Endothelial cell of hepatic sinusoid (primary cell): Measurements from ENCODE around the gene FAM216B.
"Not testable (repeated sequence)": the region's sequence is repeated elsewhere in the genome, so short reads cannot be mapped to it uniquely, and the experiment has no call there.

Experiments
- in situ Hi-C: cut with HindIII; loops from 2 replicates; pipeline ENCODE4 v1.10.0; 2017; ENCODE audit warnings: low sequenced_read_pairs

FAM216B gene

DNA sequence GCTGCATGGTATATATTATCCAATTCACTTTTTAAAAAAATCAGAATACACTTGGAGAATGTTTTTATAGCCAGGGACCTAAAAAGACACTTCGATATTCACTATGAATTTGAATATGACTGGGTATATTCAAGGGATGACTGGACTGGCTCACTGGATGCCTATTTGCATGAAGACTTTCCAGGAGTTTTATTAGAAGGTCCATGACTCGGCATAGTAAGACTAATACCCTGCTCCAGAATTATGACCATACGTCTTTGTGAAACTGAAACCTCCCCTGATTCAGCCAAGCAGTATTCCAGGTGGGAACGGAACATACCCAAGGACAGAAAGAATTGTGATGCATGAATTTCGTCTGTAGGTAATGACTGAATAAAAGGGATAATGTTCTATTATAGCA is 3.9 kb upstream of the FAM216B start:
- in situ Hi-C loops = no loop called here

DNA sequence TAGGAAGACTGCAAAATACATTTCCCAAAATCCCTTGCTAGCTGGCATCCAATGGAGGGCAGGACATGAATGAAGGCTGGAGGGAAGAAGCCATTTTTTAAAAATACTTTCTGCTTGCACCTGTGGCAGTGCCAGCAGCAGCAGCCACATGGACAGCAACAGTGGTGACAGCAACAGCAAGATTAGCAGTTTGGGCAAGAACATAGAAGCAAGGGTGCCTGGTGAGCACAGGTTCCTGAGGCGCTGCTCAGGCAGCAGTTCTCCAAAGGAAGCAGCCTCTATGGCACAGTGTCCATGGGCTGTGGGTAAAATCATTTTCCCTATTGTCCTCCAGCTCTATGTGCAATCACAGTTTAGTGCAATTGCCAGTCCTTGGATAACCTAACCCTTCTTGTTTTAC is 1.3 kb upstream of the FAM216B start:
- in situ Hi-C loops = no loop called here

DNA sequence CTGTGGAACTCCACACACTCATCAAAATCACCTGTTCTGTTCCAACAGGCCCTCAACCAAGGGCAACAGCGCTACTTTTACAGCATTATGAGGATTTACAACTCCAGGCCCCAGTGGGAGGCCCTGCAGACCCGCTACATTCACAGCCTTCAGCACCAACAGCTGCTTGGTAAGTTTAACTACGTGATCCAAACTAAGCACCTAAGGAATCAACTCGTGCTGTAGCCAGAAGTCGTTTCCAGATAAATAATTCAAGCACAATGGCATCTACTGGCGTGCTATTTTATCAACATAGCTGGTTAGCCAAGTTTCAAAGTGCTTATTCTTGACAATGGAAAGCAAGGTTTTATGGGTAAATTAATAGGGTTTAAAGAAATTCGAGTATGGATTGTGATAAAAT is 5.3 kb downstream of the FAM216B start:
- in situ Hi-C loops = no loop called here

DNA sequence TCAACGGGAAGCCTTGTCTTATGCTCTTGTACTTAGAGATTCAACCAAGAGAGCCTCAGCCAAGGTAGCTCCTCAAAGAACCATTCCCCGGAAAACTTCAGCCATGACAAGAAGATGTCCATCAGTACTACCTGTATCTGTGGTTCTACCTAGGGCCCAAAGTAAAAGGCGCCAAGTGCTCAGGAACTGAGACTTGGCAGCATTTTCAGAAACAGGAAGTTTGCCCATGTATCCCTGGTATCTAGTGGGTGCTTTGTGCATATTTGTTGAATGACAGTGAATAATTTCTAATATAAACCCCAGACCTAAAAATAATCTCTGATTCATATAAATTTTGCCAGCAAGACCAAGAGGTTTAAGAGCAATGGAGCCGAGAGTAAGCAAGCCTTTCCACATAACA is 7.2 kb downstream of the FAM216B start:
- in situ Hi-C loops = no loop called here

DNA sequence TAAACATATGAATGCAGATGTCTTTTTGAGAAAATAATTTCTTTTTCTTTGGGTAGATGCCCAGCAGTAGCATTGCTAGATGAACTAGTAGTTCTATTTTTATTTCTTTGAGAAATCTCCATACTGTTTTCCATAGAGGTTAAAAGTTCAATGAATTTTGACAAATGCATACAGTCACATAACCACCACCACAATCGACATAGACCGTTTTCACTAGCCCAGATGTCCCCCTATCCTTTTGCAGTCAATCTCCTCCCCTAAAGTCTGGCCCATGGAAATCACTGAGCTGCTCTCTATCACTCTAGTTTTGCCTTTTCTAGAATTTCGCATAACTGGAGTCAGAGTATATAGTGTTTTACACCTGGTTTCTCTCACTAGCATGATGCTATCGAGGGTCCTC is 10.8 kb downstream of the FAM216B start:
- in situ Hi-C loops = no loop called here

DNA sequence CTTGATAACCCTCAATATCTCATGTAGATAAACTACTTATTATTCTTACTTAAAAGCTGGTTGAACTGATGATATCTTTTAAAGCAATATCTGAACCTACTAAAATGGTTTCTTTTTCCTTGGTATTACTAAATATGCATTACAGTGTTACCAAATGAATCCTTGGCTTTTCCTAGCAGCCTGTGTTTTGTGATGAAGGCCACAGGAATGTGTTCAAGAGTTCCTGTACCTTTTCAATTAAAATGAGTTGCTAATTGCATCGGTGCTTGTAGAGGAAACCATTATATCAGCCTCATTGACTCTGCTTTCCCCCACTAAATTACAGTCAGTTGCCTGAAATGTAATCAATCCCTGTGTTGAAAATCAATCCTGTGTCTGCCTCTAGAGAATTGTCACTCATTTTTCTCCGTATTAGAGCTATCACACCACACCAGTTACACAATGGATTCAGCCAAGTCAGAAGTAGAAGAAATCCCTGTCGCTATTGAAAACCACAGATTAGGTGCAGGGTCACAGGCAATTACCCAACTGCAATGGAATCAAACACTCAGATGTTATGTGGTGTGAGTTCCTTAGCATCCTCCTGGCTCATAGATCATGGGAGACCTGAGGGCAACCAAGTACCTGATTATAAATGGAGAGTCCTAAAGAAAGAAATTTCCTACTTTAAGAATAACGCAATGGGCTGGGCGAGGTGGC is 13.3 kb downstream of the FAM216B start:
- in situ Hi-C loops = no loop called here

DNA sequence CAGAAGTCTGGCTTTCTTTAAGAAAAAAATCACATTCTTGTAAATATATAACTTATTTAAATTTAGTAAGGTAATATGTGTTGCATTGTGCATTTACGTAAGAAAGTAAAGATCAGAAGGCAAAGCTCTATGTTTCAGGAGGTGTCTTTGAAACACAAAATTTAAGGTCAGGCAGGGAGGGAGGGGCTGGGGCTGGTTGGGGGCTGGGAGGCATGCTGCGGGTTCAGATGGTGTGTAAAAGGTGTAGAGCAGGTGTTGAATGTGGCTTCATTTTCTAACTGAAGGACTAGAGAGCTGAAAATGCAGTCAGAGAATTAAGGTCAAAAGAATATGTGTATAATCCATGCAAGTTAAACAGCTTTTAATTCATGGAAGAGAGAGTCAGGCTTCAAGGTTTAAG is 14.3 kb downstream of the FAM216B start:
- in situ Hi-C loops = no loop called here

DNA sequence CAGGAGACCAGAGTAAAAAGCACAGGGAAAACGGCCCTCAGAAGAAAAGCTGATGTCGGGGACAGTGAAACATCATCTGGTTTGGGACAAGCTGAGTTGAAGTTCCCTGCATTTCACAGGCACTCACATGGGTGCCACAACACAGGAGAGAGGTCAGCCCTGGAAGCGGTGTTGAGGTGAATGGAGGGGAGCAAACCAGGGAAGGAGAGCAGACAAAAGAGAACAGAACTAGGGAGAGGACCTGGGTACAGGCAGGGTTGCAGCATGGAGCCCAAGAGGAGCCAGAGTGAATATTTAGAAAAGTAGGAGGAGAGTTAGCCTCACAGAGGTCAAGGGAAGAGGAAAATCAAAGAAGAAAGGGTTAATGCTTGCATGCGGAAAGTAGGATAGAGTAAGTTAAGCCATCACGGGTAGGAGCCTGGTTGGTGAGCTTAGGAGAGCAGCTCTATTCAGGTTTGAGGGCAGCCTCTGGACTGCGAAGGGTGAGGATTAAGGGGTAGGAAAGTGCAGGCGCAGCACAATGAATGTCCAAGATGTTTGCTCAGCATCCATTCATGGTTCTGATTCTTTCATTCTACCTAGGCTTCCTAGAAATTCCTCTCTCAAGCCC is 15.5 kb downstream of the FAM216B start:
- in situ Hi-C loops = no loop called here

DNA sequence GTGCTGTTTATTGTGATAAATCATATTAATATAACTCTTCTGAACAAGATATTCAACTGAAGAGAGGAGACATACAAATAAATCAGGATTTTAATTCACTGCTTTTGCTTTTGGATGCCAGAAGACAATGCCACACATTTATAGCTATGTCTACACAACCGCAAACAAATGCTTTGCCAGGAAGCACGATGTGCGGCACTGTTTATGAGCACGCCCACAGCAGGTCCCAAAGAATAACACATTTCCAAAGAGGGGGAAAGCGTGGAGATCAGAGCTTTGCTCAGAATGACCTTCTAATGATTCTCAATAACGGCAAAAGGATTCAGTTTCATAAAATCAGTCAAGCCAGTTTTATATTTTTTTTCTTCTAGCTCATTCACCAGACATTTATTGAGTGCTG is 16.7 kb downstream of the FAM216B start:
- in situ Hi-C loops = no loop called here

DNA sequence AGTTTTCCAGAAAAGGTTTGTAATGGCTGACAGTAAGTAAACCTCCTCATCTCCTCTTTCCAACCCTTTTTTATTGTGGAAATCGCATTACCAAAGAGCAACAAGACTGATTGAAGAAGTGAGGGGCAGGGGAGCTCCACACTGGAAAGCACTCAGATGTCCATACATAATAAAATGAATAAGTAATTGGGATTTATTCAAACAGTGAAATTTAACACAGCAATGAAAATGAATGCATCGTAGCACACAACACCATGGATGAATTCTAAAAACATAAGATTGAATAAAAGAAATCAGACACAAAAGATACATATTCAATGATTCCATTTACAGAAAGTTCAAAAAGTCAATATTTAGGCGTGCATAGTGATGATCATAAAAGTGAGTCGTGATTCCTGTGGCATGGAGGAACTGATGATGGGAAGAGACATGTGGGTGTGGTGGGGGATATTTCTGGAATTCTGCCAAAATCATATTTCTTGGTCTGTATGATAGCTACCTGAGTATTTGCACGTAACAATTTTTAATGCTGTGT is 18.8 kb downstream of the FAM216B start:
- in situ Hi-C loops = loop anchor here (5.0 kb wide), 1 partner anchor 63 kb away; no protein-coding TSS in a partner anchor

DNA sequence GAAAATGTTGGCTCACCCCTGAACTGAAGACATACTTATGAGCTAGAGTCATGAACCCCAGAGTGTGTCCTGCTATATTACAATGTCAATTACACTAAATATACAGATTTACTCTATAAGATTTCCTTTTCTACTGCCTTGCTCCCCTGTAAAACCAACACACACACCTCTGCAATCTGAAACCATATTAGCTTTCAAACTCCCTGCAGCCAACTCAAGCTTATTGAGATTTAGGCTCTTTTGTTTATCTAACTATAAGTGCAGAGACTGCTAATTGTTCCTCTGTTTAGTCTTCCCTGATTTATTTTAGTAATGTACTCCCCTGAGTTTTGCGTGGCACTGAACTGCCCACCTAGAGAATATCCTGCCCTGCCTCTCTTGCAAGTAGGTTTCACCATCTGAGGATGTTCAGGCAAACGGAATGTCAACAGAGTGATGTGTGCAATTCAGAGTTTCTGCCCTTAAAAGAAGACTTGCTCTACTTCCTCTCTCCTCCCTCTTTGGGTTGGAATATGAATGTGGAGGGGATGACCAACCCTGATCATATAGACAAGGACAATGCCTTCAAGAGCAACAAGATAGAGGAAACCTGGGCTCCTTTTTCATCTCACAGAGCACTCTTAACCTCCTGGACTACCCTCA is 22.3 kb downstream of the FAM216B start:
- in situ Hi-C loops = loop anchor here (5.0 kb wide), 1 partner anchor 66 kb away; no protein-coding TSS in a partner anchor

DNA sequence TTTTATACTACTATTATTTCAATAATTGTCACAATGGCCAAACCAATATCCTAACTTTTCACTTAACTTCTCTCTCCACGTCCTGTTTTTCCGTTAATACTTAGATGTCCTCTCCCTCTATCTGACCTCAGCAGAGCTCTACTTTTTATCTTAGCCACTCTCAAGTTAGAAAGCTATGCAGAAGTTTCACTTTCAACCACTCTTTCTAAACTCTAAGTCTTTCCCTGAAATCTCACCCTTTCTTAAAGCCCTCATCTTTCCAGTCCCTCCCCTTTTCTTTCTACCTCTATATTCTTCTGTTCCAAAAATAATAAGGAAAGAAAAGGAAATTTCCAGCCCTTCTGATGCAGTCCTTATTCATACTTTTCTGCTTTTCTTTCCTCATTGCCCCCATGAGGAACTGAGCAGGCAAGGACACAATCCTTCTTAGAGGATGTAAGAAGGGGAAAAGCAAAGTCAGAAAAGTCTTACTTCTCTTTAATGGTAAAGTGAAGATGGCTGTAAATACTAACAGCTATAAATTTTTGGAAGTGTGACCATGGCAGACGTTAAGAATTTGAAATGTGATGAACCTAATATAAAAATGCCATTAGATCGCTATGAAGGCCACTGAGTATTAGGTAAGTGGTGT is 23.0 kb downstream of the FAM216B start:
- in situ Hi-C loops = loop anchor here (5.0 kb wide), 1 partner anchor 67 kb away; no protein-coding TSS in a partner anchor

DNA sequence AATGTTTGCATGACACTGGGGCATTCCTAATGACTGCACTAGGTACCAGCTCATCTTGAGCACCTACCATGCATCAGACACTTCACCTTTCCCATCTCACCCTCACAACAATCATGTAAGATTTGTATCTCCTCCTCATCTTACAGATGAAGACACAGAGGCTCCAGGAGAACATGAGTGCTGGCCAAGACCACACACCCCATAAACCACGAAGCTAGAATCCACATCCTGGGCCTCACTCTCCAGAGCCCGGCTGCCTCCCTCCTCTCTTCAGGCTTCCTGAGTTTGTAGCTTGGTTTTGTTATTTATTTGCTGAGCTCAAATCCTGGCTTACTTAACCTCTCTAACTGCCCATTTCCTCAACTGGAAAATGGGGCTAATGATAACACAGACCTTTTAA is 25.9 kb downstream of the FAM216B start:
- in situ Hi-C loops = no loop called here

DNA sequence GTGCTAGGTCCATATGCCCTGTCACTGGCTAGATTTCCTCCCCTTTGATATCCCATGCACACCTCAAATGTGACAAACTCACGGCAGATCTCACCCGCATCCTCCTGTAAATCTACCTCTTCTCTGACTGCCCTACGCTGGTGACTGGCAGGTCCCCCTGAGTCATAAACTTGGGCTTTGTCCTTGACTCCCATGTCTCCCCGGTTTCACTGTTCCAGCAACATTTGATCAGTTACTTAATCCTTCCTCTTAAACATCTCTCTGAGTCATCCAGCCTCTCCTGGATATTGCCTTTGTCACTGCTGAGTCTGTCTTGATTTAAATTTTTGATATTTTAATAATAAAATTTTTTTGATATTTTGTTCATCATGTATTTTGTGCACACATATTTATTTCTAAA is 26.5 kb downstream of the FAM216B start:
- in situ Hi-C loops = no loop called here

DNA sequence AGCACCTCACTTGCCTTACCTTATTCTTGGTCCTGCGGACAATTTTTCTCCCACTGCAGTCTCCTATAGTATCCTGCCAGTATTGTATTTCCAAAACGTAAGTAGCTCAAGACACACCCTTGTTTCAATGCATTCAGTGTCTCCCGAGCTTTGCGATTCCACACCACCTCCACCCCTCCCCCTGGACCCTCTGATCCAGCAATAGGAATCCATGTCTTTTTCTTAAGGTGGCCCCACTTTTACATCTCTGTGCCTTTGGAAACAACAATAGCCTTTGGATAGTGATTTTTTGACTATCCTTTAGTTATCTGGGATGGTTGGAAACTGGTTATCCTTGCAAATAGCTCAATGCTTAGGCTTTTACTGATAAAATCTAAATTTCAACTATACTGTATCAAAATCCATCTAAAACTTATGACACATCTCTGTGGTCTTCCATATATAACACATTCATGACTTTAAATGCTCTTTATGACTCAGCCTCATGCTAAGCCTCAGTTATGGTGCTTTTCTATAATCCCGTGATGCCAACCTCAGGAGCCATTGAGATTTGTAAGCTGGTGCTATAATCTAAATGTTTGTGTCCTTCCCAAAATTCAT is 27.1 kb downstream of the FAM216B start:
- in situ Hi-C loops = no loop called here

DNA sequence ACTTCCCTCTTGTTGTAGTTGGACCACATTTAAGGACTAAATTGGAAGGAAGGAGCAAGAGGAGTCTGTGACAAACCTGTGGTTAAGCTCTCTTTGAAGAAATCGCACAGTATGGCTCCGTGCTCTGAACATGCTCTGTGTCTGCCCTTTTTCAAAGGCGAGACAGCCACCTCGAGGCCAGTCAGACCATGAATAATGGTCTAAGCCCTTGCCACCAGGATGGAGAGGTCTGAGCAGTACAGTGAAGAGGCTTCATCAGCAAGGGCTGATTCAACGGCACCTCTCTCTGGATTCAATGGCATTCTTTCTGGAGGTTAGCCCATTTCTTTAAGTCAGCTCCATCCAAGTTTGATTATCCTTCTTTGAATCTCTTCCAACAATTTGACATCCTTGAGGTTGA is 30.9 kb downstream of the FAM216B start:
- in situ Hi-C loops = no loop called here

DNA sequence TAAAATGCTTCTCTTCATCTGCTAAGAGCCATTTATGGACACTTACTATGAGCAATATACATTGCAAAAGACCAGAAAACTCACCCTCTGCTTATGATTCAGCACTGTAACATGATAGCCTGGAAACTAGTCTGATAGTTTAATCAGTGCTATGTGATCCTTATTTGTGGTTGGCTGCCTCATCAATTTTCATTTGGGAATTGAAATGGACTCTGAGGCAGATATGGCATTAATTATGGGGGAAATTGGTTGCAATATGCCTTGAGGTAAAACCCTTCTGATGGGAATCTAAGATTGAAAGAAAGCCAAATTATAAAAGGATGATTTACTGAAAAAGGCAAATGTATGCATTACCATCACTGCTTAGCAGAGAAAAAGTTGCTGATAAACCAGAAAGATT is 33.5 kb downstream of the FAM216B start:
- in situ Hi-C loops = no loop called here

DNA sequence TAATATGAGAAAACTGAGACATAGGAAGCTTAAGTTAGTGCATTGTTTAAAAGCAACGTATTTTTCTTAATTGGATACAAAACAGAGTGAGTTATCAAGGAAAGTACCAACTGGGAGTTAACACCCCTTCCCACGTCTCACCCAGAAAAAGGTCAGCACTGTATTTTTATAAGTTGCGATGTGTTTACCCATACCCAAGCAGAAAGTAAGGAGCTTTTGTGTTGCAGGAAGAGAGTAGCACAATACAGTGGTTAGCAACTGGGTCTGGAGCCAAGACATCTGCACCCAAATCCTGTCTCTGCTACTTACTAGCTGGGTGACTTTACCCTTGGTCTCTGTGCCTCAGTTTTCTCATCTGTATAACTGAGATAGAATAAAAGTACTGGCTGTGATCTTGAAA is 34.3 kb downstream of the FAM216B start:
- in situ Hi-C loops = no loop called here

DNA sequence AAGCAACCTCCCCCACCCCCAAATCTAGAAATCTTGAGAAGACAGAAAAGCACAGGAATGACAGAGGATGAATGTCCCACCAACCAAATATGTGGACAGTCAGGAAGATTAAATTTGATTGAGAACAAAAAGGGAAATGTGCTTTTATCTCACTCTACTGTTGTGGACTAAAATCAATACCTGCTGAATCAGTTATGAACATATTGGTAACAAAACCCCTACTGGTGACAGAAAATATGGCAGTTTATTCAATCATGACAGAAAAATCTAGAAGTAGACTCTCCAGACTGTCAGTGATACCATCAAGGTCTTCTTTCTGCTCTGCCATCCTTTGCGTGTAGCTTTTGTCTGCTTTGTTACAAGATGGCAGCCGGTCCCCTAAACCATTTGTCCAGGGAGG is 35.2 kb downstream of the FAM216B start:
- in situ Hi-C loops = no loop called here

DNA sequence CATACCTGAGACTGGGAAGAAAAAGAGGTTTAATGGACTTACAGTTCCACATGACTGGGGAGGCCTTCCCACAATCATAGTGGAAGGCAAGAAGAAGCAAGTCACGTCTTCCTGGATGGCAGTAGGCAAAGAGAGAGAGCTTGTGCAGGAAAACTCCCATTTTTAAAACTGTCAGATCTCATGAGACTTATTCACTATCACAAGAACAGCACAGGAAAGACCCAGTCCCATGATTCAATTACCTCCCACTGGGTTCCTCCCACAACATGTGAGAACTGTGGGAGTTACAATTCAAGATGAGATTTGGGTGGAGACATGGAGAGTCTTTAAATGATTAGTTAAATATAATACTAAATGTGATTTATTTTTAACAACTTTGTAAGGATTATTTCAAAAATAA is 38.3 kb downstream of the FAM216B start:
- in situ Hi-C loops = not testable (repeated sequence)

DNA sequence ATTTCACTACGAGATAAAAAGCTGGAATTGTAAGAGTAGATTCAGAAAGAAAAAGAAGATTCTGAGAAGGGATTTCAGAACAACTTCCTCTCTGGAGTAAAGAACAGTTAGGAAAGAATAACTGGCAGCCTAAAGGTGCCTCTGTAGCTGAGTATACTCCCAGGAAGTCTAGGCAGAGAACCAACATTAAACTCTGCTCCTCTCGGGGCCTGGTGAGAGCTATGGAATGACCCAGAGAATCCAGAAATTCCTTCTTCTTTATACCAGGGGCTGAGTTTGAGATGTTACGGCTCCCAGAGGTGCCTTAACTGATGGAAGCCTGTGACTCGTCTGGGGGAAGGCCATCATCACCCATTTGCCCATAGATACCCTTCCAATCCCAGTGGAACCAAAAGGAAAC is 39.1 kb downstream of the FAM216B start:
- in situ Hi-C loops = no loop called here
